Stimulated activated CD4-positive, alpha-beta T cell treated with anti-CD3 and anti-CD28 coated beads, Interleukin-2, amount 100 ng/mL, for 24 hours (primary cell): ENCODE data around the gene CYP4F12.
"Not testable (repeated sequence)": the region's sequence is repeated elsewhere in the genome, so short reads cannot be mapped to it uniquely, and the experiment has no call there.

Experiments
- DNase-seq, 2 donors: peaks; one replicate each; pipeline ENCODE4 v3.0.0-alpha.2; 2020

Gene CYP4F12

DNA sequence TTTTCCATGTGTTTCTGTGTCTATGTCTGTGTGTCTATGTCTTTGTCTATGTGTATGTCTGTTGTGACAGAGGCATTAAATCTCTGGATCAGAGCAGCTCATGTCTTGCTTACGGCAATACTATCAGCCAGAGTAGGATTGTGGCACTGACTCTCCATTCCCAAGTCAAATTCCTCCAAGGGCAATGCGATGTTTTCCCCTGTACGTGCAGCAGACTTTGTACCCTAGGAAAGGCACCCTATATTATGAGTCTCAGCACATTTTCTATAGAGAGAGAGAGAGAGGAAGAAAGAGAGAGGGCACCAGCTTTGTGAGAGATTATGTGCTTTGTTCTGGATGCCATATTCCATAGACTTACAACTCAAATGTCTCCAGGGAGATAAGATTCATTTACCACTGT is 21.1 kb upstream of the CYP4F12 start:
- no peak for DNase-seq

- peak in 1 of 2 donors; percentile 15 for DNase-seq
Observed at GRCh38 chr19:15652559-15653278, 20.2 kb upstream of the CYP4F12 start.

- DNase-seq: no peak
Observed at GRCh38 chr19:15656467-15656866, 16.4 kb upstream of the CYP4F12 start.

DNA sequence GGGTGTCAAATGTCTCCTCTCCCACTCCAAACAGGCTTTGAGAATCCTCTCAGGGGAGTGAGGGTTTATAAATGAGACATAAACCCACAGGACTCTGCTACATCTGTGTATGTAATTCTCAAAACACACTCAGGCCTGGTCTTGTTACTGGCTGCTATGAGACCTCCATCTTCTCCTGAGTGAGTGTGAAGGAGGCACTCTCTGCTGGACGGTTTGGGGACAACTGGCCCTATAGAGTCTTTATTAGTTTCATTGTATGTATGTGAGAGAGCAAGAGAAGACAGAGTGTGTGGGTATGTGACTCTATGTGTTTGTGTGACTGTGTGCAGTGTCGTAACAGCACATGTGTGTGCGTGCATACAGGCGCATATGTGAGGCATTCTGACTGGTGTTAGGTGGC is 9.6 kb upstream of the CYP4F12 start:
- DNase-seq: no peak

GRCh38 chr19:15666186-15666585 is 6.7 kb upstream of the CYP4F12 start:
- no peak for DNase-seq

GRCh38 chr19:15666883-15667282 is 6.0 kb upstream of the CYP4F12 start:
- DNase-seq: no peak

DNA sequence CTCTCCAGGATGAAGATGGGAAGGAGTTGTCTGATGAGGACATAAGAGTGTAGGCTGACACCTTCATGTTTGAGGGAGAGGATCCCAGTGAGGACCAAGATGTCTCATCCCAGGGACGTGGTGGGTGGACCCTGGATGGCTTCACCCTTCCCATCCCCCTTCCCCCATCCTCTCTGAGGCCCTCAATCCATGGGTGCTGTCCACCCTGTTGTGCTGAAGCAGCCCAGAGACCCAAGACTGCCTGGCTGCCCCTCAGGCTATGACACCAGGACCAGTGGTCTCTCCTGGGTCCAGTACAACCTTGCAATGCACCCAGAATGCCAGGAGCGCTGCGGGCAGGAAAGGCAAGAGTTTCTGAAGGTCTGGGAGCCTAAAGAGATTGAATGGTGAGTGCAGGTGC is 3.4 kb upstream of the CYP4F12 start:
- DNase-seq: no peak

DNA sequence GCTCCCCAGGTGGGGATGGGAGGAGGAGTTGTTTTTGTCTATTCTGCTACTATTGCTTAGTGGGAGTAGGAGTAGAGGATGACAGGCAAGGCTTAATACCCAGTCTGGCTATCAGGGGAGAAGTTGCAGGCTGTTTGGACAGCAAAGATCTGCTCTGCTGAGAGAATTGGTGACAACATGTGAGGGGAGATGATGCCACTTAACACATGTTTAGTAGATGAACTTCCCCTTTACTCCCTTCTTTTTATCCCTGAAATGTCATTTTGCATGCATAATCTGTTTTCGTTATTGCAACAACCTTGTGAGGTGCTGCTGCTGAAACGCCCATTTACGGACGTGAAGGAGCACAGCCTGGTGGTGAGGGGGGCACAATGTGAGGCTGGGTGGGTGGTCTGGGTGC is 3.0 kb upstream of the CYP4F12 start:
- no peak for DNase-seq

- no peak for DNase-seq
Observed at GRCh38 chr19:15671237-15671821, 1.6 kb upstream of the CYP4F12 start.

DNA sequence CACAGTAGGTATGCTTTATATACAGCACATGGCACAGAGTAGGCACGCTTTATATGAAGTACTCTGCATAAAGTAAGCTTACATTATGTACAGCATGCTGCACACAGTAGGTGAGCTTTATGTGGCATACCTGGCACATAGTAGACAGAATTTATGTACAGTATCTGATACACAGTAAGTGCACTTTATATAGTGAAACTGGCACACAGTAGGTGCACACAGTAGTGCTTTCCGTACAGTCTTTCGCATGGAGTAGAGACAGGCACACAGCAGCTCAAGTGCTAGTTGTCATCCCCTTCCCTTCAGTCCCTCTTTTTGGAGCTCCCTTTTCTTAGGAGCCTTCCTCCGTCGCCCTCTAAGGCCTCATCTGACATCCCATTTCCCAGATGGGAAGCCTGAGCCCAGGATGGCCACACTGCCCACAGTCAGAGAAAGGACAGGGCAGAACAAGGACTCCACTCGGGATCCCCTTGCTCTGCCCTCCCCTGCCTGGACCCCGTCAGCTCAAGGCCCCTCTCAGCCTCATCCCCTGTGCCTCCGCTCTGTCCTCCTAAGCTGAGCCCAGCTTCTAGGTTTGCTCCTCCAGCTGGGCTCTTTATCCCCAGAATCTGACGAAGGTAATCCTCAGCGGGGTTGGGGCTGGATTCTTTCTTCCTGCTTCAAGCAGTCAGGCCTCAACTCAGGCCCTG is 852 bp upstream of the CYP4F12 start:
- no peak for DNase-seq

- no peak for DNase-seq
Observed at GRCh38 chr19:15673176-15673654, 328 bp downstream of the CYP4F12 start.

DNA sequence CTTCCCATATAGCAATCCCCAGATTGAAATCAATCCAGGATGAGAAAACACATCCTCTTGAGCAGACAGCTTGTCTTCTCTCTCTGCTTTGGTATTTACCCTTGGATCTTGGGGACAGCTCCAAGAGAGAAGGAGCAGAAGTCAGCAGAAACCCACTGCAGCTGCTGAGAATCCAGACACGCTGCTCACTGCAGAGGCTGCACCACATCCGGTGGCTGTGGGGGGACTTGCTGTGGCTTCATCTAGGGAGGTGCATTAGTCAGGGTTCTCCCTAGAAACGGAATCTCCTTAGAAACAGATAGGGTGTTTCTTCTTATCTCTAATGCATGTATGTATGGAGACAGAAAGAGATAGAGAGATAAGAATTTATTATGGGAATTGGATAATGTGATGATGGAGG is 2.7 kb downstream of the CYP4F12 start:
- no peak for DNase-seq

DNA sequence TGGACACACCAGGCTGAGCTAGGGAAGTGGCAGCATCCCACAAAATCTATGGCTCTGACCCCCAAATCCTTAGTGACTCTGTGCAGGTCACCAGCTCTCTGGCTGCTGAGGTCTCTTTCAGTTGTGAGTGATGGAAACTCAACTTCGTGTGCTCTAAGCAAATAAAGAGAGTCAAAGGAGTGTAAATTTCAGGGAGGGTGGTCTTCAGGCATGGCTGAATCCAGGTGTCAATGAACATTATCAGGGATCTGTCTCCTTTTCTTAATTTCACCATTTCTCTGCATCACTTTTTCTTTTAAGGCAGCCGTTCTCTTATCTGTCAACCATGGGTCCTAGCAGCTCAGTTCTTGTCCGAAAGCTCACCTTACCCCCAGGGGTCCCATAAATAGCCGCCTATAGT is 6.2 kb downstream of the CYP4F12 start:
- DNase-seq: no peak

DNA sequence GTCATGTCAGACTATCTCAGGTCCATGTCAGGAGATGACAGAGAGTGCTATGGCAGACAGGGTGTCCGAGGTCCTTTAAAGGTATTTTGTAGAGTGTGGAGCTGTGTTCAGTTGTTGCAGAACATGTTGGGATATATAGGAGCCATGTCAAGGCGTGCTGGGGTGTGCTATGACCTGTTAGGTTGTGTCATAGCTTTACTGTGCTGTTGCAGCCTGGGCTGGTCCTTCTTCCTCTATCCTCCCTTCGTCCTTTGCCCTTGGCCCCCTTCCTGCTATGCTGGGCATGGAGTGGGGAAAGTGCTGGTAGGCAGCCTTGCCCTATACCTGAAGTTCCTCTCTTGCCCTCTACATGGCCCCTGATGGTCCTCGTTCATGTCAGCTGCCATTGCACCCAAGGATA is 7.0 kb downstream of the CYP4F12 start:
- not testable (repeated sequence) for DNase-seq

DNA sequence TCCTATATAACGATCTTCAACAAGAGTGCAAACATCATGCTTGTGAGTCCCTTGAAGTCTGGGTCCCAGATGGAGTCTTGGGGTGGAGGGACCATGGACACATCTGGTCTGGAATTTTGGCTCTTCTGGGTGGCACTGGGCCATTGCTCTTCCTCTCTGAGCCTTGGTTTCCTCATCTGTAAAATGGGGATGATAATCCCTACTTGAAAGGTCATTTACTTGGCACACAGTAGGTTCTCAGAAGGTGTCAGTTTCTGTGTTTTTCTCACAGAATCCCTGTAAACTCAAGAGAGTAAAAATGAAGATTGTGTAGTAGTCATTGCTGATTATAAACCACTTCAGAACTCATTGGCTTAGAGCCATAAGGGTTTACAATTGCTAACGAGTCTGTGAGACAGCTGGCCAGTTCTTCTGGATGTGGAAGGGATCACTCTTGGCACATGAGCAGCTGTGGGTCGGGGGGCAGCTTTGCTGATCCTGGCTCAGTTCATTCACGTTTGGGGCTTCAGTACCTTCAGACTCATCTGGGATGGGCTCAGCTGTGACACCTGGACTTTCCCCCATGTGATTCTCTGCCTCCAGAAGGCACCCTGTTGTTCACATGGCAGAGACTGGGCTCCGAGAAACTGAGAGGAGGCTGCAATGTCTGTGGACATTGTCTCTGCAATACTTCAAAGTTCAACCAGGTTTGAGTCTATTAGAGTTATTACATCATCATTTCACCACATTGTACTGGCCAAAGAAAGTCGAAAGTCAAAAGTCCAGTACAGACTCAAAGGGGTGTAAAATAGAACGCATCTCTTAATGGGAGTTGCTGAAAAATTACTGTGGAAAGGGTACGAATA is 7.8 kb downstream of the CYP4F12 start:
- no peak for DNase-seq

DNA sequence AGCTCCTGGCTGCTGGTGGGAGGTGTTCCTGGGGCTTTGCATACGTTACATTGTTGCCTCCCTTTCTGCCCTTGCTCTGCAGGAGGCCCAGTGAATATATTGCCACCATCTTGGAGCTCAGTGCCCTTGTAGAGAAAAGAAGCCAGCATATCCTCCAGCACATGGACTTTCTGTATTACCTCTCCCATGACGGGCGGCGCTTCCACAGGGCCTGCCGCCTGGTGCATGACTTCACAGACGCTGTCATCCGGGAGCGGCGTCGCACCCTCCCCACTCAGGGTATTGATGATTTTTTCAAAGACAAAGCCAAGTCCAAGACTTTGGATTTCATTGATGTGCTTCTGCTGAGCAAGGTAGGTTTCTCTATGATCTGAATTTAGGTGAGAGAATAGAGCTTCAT is 10.5 kb downstream of the CYP4F12 start:
- no peak for DNase-seq

DNA sequence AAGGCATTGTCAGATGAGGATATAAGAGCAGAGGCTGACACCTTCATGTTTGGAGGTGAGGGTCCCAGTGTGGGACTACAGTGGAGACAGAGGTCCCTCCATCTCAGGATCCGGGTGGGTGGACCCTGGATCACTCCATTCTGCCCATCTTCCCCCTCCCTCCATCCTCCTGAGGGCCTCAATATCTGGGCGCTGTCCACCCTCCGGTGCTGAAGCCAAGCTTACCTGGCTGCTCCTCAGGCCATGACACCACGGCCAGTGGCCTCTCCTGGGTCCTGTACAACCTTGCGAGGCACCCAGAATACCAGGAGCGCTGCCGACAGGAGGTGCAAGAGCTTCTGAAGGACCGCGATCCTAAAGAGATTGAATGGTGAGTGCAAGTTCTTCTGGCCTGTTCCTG is 11.9 kb downstream of the CYP4F12 start:
- DNase-seq: no peak

- DNase-seq: no peak
Observed at GRCh38 chr19:15696654-15697194, 23.8 kb downstream of the CYP4F12 start.

GRCh38 chr19:15701757-15702533 is 29.1 kb downstream of the CYP4F12 start:
- no peak for DNase-seq

DNA sequence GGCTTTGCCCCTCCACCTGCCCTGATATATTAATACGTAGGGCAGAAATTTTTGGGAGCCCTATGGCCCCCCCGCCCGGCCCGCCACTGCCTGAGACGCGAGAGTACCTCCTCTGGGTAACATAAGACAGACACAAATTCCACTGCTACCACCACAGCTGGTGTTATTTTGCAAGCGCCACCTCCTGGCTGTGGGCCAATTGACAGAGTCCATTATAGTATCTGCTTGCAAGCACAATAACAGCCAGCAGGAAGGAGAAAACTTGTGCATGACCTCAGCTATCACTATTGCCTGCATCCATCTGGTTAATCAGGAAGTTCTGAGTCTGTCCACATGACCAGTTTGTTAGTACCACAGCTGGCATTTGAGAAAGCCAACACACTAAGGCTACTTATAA is 29.6 kb downstream of the CYP4F12 start:
- DNase-seq: peak in 1 of 2 donors; percentile 27

DNA sequence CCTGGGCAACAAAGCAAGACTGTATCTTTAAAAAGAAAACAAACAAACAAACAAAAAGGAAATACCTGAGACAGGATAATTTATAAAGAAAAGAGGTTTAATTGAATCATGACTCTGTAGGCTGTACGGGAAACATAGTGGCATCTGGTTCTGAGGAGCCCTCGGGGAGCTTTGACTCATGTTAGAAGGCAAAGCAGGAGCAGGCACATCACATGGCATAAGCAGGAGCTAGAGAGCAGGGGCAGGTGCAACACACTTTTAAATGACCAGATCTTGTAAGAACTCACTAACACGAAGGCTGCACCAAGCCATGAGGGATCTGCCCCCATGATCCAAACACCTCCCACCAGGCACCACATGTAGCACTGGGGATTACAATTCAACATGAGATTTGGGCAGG is 41.8 kb downstream of the CYP4F12 start:
- DNase-seq: no peak

DNA sequence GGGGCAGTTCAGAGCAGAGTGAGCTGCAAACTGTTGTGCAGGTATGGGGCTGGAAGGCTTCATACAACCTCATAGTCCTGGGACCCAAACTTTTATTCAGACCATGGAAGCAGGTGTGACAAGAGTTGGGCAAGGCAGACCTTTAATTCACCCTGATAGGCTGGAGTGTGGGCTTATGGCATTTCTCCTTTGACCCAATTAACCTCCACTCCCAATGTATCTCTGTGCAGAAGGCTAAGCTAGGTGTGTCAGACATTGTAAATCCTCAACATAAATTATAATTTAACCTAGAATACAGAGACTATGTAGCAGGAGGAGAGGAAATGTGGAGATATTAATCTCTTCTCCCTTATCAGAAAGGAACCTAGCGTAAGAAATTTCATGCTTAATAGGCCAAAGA is 42.8 kb downstream of the CYP4F12 start:
- no peak for DNase-seq
